HG03060 (cell line): ENCODE measurements around the gene CTIF.
"Not testable (repeated sequence)": the region's sequence is repeated elsewhere in the genome, so short reads cannot be mapped to it uniquely, and the experiment has no call there.

Experiments
- ATAC-seq: cut with Tn5 transposase; IDR thresholded peaks from one replicate; pipeline ENCODE4 v1.9.1; 2021; ENCODE audit warnings: low read depth, moderate number of reproducible peaks; ENCODE audit not compliant: unreplicated experiment

The CTIF gene

DNA sequence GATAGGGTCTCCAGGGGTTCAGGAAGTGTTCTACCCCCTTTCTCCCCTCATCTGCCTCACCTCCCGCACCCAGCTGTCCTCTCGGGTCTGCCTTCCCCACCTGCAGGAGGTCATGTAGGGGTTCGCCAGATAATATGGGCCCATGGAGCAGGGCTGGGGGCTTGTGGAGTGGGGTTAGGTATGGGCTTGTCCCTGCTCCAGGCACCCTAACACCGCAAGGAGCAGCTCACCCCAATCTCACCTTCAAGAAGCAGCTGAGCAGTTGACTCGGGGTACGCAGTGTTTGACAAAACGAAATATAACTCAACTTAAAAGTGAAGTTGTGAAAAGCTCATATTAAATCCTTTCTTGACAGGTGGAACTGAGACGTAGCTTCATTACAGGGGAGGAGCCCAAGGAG lies 99.6 kb downstream of the CTIF start:
- no peak for ATAC-seq

DNA sequence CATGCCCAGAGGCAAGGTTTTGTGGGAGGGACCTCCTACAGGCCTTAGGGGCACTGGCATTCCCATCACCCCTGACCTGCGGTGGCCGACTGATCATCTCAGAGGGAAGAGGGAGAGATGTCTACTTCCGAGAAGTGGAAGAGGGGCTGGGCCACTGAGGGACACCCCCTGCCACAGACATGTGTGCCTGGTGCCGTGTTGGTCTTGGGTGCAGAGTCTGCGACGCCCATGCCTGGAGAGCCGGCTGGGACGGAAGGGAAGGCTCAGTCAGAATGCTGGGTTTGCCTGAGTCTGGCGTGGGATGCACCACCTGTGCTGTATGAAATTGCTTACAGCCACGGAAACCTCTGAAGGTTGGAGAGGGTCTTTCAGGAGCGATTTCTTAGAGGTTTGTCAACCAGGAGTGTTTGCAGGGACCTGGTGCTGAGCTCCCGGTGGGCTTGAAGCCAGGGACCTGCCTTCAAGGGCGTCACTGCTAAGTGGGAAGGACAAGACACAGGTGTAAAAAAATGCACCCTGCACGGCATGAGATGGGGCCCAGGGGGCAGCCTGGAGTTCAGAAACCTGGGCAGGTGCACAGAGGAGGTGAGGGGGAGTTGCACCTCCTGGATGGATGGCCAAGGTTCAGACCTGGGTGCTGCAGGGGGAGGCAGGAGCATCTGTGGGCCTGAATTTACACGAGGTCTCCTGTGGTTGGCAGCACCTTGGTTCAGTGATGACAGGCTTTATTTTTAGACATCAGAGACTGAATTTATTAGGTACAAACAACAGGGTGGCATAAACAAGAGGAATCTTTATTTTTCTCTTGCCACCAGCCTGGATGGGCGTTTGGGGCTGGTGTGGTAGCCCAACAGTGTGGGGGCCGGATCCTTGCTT lies 100.3 kb downstream of the CTIF start:
- no peak for ATAC-seq

DNA sequence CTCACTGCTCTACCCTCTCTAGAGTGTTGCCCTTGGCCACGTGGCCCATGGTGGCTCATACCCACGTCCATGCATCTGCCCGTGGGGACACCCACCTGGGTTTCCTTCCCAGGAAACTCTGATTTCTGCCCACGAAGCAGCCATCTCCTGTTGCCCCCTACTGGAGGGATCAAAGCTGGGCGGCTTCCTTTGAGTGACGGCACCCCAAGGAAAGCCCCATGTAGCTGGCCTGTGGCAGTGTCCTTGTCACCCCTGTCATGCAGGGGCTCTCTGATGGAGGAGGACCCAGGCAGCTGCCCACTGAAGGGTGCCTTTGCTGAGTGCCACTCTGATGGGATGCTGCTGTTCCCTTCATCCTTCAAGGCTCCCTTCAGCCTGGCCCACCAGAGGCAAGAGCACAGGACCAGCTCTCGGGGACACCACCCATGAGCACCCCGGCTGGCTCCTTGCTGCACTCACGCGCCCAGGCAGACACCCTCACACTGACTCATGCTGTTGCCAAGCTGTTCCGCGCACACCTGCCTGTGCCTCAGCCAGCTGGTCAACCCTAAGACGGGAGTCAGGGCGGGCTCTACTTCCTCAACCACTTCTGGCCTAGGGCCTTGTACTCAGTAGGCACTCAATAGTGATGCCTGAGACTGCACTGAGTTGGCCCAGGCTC lies 101.1 kb downstream of the CTIF start:
- ATAC-seq: no peak

DNA sequence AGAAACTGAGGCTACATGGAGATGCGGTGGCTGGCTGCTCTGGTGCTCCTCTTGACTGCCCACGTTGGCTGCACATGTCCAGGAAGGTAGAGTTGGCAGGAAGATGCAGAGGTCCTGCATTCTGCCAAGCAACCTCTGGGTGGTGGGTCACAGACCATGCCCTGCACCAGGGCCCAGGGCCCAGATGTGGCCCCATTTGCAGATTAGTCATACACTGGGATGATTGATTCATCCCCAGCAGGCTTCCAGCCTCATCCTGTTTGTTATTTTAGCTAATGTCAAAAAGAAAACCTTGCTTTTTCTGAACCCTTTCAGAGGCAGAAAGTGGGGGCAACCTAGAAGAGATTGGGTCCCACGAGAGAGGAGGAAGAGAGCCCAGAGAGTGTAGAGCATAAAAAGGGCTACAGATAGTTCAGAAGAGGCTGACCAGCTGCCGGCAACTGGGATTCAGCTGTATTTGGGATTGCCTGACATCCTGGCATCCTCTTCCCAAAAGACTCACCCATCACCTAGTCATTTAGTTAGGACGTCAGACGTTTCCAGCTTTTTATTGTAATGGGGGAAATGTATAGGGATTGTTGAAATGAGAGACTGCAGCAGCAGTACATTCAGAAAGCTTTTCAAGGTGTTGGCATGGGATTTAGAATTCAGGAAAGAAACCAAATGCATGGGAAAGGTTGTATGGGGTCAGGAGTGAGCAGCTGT lies 101.9 kb downstream of the CTIF start:
- no peak for ATAC-seq

DNA sequence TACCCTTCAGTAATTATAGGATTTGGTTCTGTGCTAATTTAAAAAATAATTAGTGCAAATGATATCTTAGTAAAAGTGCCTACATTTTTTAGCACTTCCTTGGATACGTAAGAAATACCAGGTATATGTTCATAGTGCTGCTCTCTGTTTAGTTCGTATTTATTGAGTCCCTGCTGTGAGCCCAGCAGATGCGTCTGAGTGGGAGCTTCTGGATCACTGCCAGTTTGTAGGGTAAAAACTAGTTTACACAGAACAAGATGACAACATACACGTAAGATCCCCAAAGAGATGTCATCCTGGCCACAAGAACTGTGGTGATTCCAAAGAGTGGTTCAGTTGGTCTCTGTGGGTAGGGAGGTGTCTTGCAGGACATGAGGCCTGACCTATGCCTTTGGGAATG lies 103.2 kb downstream of the CTIF start:
- ATAC-seq: no peak

DNA sequence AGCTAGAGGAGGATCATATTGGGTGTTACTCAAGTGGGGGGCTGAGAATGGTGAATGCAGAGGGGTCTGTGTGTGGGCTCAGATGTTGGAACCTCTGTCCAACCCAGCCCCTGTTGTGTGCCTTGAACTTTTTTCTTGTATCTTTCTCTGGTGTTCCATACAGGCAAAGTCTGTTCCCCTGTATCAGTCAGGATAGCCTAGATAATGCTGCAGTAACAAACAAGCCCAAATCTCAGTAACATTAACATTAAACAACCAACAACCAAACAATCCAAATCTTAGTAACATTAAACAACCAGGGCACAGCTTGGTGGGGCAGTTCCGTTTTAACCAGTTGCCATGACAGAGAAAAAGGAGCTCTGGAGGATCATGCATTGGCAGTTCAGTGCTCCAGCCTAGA lies 103.7 kb downstream of the CTIF start:
- no peak for ATAC-seq

DNA sequence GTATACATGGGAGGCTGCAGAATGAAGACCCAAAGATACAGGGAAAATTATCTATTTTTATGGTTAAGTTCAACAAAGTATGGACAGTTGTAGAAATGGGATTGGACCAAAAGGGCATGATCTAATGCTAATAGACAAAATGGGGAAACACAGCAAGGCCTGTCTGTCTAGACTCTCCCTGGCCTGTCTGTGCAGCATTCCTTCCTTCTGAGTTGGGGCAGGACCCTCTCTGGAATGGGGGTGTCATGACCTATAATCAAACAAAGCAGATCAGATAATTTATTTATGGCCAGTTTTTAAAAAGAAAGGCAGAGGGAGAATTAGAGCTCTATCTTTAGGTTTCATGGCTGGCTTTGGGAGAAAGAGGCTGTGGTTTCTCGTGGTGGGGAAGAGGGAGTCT lies 104.4 kb downstream of the CTIF start:
- no peak for ATAC-seq

DNA sequence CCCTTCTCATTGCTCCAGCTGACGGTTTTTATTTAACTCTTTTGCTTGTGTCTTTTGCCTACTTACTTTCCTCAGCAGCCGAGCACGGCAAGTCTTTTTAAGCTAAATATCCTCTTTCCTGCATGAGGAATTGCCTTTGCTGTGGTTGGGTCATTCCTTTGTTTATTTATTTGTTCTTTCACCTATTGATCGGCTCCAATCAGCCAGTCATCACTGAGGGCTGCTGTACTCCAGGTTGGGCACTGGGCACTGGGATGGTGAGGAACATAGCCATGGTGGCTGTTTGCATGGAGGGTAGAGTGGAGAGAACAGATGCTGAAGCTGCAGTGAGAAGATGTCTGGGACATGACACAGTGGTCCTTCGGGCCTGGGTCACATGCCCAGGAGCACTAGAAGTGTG lies 105.2 kb downstream of the CTIF start:
- no peak for ATAC-seq

DNA sequence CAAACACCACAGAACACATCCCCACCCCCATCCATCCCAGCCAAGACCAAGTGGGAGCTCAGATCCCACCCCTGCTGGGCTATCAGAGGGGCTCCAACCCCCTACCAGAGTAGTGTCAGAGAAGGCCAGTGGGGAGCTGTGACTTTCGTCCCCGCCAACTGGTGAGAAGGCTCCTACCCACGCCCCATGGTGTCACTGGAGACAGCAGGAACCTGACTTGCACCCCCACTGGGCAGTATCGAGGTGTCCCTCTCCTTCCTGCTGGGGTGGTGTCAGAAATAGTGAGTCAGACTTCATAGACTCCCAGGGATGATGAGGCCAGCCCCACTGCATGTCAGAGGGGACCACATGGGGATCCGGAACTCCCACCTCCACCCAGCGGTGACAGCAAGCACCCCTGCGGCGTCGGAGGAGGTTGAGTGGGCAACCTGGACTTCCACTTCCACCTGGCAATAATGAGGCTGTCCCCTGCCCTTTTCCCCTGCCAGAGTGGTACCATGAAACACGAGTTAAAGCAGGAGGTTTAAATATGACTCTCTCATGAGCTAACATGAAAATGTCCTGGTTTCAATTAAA lies 106.7 kb downstream of the CTIF start:
- ATAC-seq: no peak

DNA sequence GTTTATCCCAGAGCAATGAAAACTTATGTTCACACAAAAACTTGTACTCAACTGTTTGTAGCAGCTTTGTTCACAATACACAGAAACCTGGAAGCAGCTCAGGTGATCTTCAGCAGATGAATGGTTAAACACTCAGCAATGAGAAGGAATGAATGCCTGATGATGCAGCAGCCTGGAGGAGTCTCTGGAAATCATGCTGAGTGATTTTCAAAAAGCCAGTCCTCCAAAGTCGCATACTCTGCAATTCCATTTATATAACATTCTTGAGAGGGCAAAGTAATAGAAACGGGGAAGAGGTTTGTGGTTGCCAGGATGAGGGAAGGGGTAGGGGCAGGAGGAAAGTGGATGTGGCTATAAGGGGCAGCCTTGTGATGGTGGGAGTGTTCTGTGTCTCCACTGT lies 108.1 kb downstream of the CTIF start:
- ATAC-seq: no peak

DNA sequence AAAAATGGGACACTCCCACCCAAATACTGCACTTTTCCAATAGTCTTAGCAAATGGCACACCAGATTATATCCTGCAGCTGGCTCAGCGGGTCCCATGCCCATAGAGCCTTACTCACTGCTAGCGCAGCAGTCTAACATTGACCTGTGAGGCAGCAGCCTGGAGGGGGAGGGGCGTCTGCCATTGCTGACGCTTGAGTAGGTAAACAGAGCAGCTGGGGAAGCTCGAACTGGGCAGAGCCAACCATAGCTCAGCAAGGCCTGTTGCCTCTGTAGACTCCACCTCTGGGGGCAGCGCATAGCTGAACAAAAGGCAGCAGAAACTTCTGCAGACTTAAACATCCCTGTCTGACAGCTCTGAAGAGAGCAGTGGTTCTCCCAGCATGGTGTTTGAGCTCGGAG lies 110.4 kb downstream of the CTIF start:
- ATAC-seq: no peak

DNA sequence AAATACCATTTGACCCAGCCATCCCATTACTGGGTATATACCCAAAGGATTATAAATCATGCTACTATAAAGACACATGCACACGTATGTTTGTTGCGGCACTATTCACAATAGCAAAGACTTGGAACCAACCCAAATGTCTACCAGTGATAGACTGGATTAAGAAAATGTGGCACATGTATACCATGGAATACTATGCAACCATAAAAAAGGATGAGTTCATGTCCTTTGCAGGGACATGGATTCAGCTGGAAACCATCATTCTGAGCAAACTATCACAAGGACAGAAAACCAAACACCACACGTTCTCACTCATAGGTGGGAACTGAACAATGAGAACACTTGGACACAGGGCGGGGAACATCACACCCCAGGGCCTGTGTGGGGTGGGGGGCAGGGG lies 115.8 kb downstream of the CTIF start:
- ATAC-seq: not testable (repeated sequence)

DNA sequence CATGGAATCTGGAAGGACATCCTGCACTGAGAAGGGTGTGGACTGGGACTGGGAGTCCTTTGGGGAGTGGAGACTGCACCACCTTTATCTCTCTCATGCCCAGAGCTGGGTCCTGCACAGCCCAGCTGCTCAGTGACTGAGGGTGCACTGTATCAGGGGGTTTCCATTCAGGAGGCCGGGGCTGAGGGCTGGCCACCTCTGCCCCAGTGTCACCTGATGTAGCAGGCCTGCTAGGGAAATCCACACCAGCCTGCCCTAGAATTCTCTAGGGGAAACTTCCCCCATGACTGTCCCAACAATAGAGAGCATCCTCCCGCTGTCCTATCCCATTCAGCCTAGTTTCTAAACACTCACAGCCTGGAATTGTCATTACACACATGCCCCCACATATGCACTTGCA lies 116.7 kb downstream of the CTIF start:
- no peak for ATAC-seq

DNA sequence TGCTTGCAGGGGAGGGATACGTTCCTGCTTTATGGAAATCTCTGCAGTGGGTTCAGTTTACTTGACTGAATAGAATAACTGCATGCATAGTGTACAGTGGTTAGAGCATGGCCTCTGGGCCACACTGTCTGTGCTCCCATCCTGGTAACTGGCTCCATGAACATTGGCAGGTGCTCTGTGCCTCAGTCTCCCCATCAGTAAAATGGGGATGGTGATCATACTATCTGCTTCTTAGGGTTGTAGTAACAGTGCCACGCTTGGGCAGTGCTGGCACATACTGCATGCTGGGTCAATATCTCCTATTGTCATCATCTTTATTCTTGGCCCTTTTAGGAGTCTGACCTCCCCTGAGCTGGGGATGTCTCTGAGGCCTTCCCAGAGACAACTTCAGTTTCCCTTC lies 117.3 kb downstream of the CTIF start:
- ATAC-seq: no peak

DNA sequence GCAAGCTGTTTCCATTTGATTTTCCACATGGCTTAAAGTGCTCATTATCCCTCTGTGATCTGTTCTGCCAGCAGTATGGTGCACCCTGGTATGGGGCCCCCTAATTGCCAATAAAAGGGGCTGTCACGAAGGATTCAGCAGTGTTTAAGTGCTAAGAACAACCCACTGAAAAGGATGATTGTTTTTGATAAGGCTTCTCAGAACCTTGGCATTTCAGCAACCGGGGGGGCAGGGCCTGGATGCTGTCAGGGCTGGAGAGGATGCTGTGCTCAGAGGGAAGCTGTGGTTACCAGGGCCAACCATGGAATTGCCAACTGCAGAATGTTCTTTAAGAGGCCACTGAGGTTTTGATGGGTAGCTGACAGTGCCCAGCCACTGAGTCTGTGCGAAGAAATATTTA lies 117.8 kb downstream of the CTIF start:
- no peak for ATAC-seq

DNA sequence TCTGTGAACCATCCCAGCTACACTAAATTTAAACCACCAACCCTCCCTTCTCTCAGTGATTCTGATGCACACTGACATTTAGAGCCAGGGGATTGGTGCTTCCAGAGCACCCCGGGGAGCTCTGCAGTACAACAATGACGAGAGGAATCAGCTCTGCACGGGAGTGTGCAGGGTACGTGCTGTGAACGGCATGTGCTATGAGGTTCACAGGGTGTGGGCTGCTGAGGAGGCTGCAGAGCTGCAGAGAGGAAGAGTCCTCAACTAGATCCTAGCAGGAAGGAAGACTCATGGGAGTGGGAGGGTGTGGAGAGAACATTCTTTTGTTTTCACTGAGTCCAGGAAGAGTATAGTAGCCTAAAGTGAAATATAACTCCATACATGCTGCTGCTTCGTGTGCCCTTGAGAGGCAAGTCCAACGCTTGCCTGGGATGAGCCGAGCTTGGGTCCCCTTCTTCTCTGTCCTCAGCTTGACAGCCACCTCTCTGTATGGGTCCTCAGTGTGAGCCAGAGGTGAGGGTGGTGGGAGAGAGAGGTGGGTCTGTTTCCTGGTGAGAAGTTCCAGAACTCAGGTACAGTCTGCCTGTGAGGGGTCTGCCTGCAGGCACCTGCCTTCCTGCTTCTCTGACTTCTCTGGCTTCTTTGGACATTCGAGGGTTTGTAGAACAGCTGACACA lies 118.8 kb downstream of the CTIF start:
- no peak for ATAC-seq

DNA sequence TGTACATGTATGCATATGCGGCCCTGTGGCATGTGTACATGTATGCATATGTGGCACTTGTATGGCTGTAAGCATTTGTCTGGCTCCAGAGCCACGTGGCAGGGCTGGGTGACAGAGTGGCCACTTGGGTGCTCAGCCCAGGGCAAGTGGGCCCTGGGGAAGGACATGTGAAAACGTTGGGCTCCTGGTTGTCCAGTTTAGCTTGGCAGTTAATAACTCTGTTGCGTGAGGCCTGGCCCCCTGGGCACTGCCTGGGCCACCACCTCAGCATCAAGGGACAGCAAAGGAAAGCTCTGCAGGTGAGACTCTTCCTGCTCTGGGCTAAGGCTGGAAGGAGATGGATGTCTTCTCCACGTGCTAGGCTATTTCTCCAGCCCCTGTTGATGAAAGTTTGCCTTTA lies 119.9 kb downstream of the CTIF start:
- ATAC-seq: no peak

DNA sequence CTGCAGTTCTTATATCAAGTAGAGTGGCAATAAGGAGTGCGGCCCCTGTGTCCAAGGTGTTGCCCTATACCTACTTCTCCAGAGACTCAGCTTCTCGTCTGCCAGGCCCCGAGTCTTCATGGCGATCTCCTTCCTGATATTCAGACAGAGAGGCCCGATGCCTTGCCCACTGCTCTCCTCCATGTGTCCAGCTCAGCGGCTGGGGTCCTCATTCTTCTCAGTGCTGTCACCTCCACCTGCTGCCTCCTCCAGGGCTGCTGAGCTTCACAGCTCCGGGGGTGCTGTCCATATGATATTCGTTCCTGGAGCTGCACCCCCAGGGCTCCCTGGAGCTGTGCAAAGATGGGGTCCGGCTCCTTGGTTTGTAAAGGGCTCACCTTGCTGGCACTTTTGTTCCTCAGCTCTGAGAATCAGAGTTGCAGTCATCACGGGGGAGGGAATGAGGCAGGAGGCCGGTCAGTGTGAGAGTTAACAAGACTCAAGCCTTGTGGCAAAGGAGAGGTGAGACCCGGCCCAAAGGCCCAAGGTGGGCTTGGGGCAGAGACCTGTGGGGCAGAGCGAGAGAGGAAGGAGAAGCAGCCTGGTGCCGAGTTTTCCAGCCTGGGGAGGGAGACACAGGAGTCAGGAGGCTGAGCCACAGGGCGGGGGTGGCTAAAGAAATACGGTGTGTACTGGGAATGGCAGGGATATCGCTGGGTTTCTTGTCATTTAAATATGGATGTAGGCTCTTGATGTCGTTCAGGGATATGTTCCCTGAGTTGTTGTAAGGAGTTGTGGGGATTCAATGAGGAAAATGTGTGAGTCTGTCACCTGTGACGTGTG lies 120.6 kb downstream of the CTIF start:
- no peak for ATAC-seq

DNA sequence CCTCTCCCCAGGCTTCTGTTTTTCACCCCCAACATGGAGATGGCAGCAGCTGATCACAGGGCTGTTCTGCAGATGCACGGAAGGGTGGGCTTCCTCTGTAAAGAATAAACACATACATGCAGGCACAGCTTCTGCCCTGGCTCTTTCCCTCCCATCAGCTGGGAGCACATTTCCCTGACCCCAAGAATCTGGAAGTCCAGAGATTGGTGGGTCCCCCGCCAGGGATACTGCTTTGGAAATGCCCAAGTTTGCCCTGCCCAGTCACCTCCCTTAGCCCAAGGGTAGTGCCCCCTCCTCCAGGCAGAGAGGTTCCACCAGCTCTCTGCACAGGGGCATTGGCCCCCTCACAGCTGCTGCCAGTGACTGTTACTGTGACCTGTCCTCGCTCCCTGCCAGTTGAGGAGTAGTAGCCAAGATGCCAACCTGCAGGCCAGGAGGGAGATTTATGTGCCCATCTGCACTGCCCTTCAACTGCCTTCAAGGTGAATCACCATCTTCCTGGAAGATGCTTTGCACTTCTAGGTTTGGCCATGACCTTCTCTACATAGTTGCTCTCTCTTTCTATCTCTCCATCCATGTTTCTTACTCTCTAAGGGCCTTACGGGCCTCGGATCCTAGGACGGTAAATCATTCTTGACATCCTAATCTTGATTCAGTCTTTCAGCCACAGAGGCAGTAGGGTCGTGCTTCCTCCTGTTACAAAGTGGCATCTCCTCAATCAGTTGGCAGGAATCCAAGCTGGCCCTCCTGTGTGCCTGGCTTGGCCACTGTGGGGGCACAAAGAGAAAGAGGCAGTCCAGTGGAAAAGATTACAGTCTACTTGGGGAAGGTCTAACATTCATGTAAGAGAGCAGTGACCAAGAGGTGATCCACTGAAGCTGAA lies 121.8 kb downstream of the CTIF start:
- ATAC-seq: no peak
